Muscle of leg (tissue), 11 donors: Measurements from ENCODE around the gene YOD1. TPM values are rescaled to one million over a fixed set of nuclear protein-coding genes. Genes with fewer than 3 reads are reported as not detected.
"Not testable (repeated sequence)": the region's sequence is repeated elsewhere in the genome, so short reads cannot be mapped to it uniquely, and the experiment has no call there.

Experiments used
- DNase-seq: peaks from one replicate; pipeline ENCODE4 v3.0.0; 2013
- H3K27ac ChIP-seq: one replicate; pipeline ENCODE4 v1.5.1; 2013; ENCODE audit warnings: mild to moderate bottlenecking, low read length, control low read depth
- H3K27me3 ChIP-seq: one replicate; pipeline ENCODE4 v1.6.1; 2013; ENCODE audit warnings: low read length; ENCODE audit not compliant: control insufficient read depth, insufficient read depth
- H3K36me3 ChIP-seq: one replicate; pipeline ENCODE4 v1.6.1; 2013; ENCODE audit warnings: low read length; ENCODE audit not compliant: control insufficient read depth, insufficient read depth
- H3K4me1 ChIP-seq: one replicate; pipeline ENCODE4 v1.6.1; 2013; ENCODE audit warnings: low read length; ENCODE audit not compliant: control insufficient read depth, insufficient read depth
- H3K4me3 ChIP-seq: one replicate; pipeline ENCODE4 v1.5.1; 2013; ENCODE audit warnings: low read length, control low read depth
- H3K9me3 ChIP-seq: replicated peaks from 2 replicates; pipeline ENCODE4 v1.6.1; 2013; ENCODE audit warnings: low read depth, low read length; ENCODE audit not compliant: control insufficient read depth
- WGBS: methylation state at CpG from one replicate; pipeline ENCODE4 v1.1.5; 2013; ENCODE audit warnings: missing lambda C conversion rate; ENCODE audit not compliant: insufficient coverage; 5-methylcytosine and 5-hydroxymethylcytosine counted together
- polyA plus RNA-seq, 8 donors: library from polyadenylated mRNA; unstranded; fragments of 120-200 nt; gene quantifications; one replicate each; pipeline versions ENCODE4 v1.2.1 to v1.2.3, GENCODE V29; 2013; ENCODE audit warnings: inconsistent platforms in 1 of 8, low replicate concordance in 1 of 8; ENCODE audit not compliant: insufficient read length in 8 of 8, insufficient read depth in 1 of 8
- total RNA-seq: library from RNA; stranded (reverse); fragments of 120-200 nt; gene quantifications from one replicate; pipeline ENCODE4 v1.2.4, GENCODE V29; 2013

The YOD1 gene
- total and polyA plus RNA-seq, 9 donors: 4.2 to 6.7 (median 5.9) TPM

DNA sequence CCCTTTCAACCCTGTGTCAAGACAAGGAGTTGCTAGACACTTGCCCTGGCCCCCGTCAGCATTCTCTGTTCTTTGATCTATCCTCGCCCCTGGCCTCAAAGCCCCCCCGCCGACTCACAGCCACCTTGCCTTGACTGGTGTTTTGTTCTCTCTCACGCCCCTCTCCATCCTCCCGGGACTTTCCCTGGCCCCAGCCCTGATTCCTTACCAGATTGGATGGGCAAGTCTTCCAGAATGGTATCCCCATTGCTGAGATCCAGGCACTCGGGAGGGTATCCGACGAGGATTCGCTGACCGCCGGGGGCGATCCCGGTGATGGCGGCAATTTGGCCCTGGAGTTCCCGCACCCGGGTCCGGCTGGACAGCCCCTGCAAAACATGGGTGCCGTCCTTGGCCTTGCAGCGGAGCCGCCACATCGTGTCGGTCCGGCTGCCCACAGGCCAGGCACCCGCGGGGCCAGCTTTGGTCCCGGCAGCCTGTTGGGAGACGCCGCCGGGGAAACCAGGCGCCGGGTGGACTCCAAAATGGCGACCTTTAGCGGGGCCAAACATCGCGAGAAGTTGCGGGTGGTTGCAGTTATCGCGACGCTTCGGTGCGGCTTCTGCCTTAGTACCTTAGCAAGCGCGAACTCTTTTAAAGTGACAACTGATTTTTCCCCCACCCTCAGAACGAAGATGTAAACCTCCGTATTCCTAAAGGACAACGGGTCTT lies 373 bp downstream of the YOD1 start:
- H3K36me3 ChIP-seq: peaks cover 10% of the 10 kb centered on the region
- peaks cover 23% of the 10 kb centered on the region for H3K4me1 ChIP-seq
- 0% methylated on average over 44 of the region's 47 CpGs for WGBS
- H3K27me3 ChIP-seq: no peaks in the 10 kb centered on the region
- peak overlapping the region; percentile 98 for H3K4me3 ChIP-seq
- peak; percentile 97 for DNase-seq
- peak overlapping the region; percentile 90 for H3K27ac ChIP-seq
- no peaks in the 10 kb centered on the region for H3K9me3 ChIP-seq

DNA sequence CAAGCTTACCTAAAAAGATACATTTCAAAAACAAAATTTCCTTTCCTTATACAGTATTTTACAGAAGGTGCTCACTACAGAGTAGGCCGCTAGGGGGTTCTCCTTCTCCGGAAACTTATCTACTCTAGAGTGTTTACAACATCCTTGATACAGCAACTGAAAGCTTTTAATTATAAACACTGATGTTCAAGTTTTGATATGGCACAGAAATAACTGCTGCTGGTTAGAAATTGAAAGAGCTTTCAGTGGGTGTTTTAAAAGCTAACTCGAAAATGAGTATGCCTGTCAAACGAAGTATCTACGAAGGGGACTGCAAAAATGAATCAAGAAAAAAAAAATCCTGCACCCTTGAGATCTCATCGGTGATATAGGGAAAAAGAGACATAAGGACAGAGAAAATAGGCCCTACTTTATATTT lies 1.0 kb downstream of the YOD1 start:
- Histone ChIP-seq H3K27me3 (no peaks in the 10 kb centered on the region), H3K4me3 (peak overlapping the region; percentile 98), H3K9me3 (no peaks in the 10 kb centered on the region), H3K27ac (peak overlapping the region; percentile 90), H3K36me3 (peaks cover 10% of the 10 kb centered on the region), H3K4me1 (peaks cover 21% of the 10 kb centered on the region)
- 4% methylated on average over 4 of the region's 6 CpGs for WGBS
- peak; percentile 71 for DNase-seq

DNA sequence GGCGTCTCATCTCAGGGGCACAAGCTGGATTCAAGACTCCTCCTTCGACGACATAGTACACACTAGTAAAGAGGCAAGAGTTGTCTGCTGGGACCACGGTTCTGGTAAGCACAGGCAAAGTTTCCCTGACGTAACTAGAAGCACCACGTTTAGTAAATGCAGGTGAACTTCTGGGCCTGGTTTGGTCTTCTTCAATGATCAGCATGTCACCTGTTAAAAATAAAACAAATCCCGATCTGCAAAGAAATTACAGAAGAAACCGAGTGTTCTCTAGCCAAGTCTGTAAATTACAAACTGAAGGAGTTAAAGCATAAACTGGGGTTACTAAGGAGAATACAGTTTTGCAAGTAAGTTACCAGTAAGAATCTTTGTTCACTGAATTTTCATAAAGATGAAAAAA lies 1.5 kb downstream of the YOD1 start:
- H3K36me3 ChIP-seq: peaks cover 10% of the 10 kb centered on the region
- no peaks in the 10 kb centered on the region for H3K9me3 ChIP-seq
- H3K27ac ChIP-seq: no peak overlapping the region
- no peaks in the 10 kb centered on the region for H3K27me3 ChIP-seq
- 85% methylated on average over 4 of the region's 8 CpGs for WGBS
- no peak overlapping the region for H3K4me3 ChIP-seq
- peaks cover 20% of the 10 kb centered on the region for H3K4me1 ChIP-seq
- DNase-seq: no peak

DNA sequence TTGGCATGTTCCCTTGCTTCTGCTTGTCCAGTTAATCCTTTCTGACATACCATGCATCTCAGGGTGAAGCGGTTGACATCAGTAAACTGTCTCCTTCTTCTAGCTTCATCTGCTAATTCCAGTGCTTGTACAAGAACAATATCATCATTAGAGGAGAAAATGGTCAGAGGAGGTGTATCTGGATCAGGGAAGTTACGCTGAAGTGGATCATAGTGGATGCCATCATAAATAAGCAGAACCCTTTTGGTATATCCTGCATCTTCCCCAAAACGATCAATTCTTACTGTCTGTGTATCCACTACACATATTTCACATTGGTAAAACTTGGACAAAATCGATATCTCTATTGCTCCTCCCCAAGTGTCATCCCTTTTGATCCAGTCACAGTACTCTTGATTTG lies 2.0 kb downstream of the YOD1 start:
- no peak overlapping the region for H3K27ac ChIP-seq
- WGBS: 86% methylated on average over 2 of the region's 4 CpGs
- H3K4me1 ChIP-seq: peaks cover 20% of the 10 kb centered on the region
- no peaks in the 10 kb centered on the region for H3K27me3 ChIP-seq
- no peak overlapping the region for H3K4me3 ChIP-seq
- H3K36me3 ChIP-seq: peaks cover 10% of the 10 kb centered on the region
- H3K9me3 ChIP-seq: no peaks in the 10 kb centered on the region
- DNase-seq: no peak

DNA sequence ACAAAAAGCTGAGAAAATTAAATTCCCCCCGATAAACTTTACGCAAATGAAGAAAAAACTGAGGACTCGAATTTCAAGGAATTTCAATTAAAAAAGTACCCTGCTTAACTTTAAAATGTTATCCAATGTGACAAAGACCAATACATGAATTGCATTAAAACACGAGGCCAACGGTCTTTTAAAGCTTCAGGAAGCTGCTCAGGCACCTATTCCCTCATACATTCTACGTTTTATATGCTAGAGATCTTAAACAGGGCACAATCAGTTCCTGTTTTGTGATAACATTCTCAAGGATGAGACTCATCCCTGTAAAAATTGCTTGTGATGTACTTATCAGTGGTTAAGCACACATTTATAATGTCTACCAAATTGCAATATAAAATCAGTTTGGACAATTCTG lies 3.0 kb downstream of the YOD1 start:
- no peaks in the 10 kb centered on the region for H3K9me3 ChIP-seq
- DNase-seq: no peak
- H3K4me3 ChIP-seq: no peak overlapping the region
- H3K27me3 ChIP-seq: no peaks in the 10 kb centered on the region
- peaks cover 17% of the 10 kb centered on the region for H3K4me1 ChIP-seq
- H3K36me3 ChIP-seq: peaks cover 10% of the 10 kb centered on the region
- H3K27ac ChIP-seq: no peak overlapping the region
- 92% methylated on average over 2 of the region's 6 CpGs for WGBS

DNA sequence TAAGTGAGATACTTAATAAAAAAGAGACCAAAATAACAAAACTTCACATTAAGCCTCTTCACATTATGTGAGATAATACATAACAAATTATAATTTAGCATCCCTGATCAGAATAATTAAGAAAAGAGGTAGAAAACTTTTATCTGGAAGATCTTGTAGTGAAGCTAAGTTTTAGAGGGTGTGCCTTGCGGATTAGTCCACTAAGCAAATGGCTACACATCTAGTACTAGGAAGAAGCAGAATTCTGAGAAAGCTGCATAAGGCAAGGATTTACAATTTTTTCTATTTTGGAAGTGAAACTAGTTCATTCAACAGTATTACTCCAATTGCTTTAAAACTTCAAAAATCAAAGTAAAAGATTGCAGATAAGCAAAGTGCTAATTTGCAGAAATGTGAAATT lies 3.5 kb downstream of the YOD1 start:
- Histone ChIP-seq H3K36me3 (peaks cover 10% of the 10 kb centered on the region), H3K27me3 (no peaks in the 10 kb centered on the region), H3K9me3 (no peaks in the 10 kb centered on the region), H3K4me3 (no peak overlapping the region), H3K4me1 (peaks cover 16% of the 10 kb centered on the region), H3K27ac (no peak overlapping the region)
- DNase-seq: no peak
- no CpG with 5 or more reads among the region's 1 CpG for WGBS

DNA sequence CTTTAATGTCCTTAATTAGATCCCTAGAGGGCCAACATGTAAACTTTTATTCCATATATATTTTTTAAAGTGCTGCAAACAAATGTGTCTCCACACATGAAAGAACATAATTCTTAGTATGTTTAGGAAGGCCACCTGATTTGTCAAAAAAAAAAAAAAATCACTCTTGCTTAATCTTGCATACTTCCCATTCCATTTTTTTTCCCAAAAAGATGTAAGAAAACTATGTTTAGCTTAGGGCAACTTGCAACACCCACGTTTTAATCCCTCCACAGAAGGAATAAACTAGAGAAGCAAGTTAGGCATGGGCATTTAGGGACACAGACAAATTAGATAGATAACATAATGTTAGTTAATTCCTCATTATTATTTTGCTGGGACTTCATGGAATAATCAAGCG lies 5.6 kb downstream of the YOD1 start:
- Histone ChIP-seq H3K4me3 (no peak overlapping the region), H3K27ac (no peak overlapping the region), H3K9me3 (no peaks in the 10 kb centered on the region), H3K36me3 (peaks cover 10% of the 10 kb centered on the region), H3K4me1 (peaks cover 3% of the 10 kb centered on the region), H3K27me3 (no peaks in the 10 kb centered on the region)
- 100% methylated on average over 1 of the region's 2 CpGs for WGBS
- no peak for DNase-seq

DNA sequence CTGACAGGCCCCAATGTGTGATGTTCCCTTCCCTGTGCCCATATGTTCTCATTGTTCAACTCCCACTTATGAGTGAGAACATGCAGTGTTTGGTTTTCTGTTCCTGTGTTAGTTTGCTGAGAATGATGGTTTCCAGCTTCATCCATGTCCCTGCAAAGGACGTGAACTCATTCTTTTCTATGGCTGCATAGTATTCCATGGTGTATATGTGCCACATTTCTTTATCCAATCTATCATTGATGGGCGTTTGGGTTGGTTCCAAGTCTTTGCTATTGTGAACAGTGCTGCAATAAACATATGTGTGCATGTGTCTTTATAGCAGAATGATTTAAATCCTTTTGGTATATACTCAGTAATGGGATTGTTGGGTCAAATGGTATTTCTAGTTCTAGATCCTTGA lies 9.6 kb downstream of the YOD1 start:
- no CpG with 5 or more reads among the region's 2 CpGs for WGBS
- not testable (repeated sequence) for DNase-seq, H3K27ac ChIP-seq, H3K4me3 ChIP-seq, H3K9me3 ChIP-seq, H3K4me1 ChIP-seq, H3K27me3 ChIP-seq, H3K36me3 ChIP-seq

DNA sequence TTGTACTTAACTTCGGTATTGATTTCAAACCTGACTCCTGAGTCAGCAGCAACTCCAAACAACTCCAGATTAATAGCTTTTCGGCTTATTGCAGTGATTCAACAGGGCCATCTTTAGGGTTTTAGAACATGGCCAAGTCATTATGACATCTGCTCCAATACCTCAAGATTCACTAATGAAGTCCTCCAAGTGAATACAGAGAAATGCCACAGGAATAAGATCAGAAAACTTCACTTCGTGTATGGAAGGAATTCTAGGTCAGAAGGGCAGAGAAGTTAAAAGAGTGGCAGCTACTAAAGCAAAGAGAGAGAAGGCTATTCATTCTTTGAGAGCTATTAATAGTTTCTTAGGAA lies 10.9 kb downstream of the YOD1 start:
- Histone ChIP-seq H3K27ac (no peak overlapping the region), H3K4me1 (no peaks in the 10 kb centered on the region), H3K9me3 (no peaks in the 10 kb centered on the region), H3K4me3 (no peak overlapping the region), H3K27me3 (no peaks in the 10 kb centered on the region), H3K36me3 (no peaks in the 10 kb centered on the region)
- 73% methylated on average over 3 of the region's 3 CpGs for WGBS
- no peak for DNase-seq

DNA sequence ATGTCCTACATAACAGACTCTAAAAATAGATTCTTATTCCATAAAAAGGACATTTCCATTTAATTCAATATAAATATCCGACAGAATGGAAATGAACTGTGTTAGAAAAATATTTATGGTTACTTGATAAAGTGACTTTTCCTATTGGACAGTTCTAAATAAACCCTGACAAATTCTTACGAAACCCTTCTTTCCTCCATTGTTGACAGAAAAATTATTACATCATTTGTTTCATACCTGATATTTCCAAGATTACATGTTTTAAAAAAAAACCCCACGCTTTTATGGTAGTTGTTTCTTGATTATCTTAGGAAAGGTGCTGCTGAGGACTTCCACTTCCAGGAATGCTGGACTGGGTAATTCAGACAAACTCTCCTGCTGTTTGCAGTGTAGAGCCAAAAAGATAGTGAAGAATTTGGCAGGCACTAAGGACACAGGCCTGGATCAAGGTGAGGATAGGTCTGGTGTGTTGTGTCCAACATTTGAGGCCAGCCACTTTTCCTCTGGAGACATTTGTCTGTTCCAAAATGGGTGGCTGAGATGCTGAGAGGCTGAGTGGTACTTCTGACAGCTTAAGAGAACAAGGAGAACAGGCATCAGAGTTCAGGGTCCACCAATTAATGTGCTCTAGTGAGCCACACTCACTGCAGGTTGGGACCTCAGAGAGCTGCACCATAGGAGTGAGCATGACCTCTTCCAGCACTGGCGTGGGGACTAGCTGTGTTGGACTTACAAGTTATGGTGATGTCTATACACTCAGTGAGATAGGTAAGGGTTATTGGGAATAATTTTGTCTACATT lies 11.4 kb downstream of the YOD1 start:
- no peaks in the 10 kb centered on the region for H3K4me1 ChIP-seq
- H3K36me3 ChIP-seq: no peaks in the 10 kb centered on the region
- no CpG with 5 or more reads among the region's 4 CpGs for WGBS
- H3K27me3 ChIP-seq: no peaks in the 10 kb centered on the region
- DNase-seq: no peak
- H3K4me3 ChIP-seq: no peak overlapping the region
- H3K9me3 ChIP-seq: no peaks in the 10 kb centered on the region
- H3K27ac ChIP-seq: no peak overlapping the region
